Sigmoid colon (tissue), 4 donors: ENCODE data around the gene RNF40.

Source experiments
- EP300 ChIP-seq, 4 donors: sonication (generic); formaldehyde crosslinking; IDR thresholded peaks; one replicate each; pipeline ENCODE4 v1.6.1; 2017; ENCODE audit warnings: antibody characterized with exemption in 4 of 4
- POLR2AphosphoS5 ChIP-seq, 4 donors: sonication (generic); formaldehyde crosslinking; IDR thresholded peaks; one replicate each; pipeline ENCODE4 v1.6.1; 2017; ENCODE audit warnings: antibody characterized with exemption in 4 of 4
- TF ChIP-seq, protein P1 (sequence below), 4 experiments: fragments of 450-650 bp in 3 of 4; fragments of 200-600 bp in 1 of 4; IDR thresholded peaks; one replicate each; pipeline ENCODE4 v1.5.1; 2016 to 2019; ENCODE audit warnings: antibody characterized with exemption in 4 of 4, mild to moderate bottlenecking in 3 of 4, moderate library complexity in 2 of 4

DNA sequence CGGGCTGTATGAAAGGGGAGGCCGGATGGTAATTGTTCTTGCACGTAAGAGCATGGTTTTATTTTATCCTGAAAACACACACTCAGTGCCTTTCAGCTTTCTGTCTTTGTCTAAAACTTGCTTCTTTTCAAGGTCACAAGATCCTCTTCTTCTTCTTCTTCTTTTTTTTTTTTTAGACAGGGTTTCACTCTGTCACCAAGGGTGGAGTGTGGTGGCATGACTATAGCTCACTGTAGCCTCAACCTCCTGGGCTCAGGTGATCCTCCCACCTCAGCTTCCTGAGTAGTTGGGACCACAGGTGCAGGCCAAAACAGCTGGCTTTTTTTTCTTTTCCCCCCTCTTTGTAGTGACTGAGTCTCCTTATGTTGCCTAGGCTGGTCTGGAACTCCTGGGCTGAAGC lies 40.8 kb downstream of the RNF40 start:
- TF ChIP-seq, protein P1, sequence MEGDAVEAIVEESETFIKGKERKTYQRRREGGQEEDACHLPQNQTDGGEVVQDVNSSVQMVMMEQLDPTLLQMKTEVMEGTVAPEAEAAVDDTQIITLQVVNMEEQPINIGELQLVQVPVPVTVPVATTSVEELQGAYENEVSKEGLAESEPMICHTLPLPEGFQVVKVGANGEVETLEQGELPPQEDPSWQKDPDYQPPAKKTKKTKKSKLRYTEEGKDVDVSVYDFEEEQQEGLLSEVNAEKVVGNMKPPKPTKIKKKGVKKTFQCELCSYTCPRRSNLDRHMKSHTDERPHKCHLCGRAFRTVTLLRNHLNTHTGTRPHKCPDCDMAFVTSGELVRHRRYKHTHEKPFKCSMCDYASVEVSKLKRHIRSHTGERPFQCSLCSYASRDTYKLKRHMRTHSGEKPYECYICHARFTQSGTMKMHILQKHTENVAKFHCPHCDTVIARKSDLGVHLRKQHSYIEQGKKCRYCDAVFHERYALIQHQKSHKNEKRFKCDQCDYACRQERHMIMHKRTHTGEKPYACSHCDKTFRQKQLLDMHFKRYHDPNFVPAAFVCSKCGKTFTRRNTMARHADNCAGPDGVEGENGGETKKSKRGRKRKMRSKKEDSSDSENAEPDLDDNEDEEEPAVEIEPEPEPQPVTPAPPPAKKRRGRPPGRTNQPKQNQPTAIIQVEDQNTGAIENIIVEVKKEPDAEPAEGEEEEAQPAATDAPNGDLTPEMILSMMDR (IDR thresholded peaks at IDR 0.05), result no peak
- TF ChIP-seq EP300 (IDR thresholded peaks at IDR 0.05) (no peak), POLR2AphosphoS5 (IDR thresholded peaks at IDR 0.05) (no peak)
